MM.1S (cell line): Measurements from ENCODE around the gene S100B.

Experiments
- DNase-seq: peaks from one replicate; pipeline ENCODE4 v3.0.0-alpha.2; 2015
- H2AFZ ChIP-seq: fragments of 300-600 bp; sonication (generic); 2 replicates; pipeline ENCODE4 v1.6.0; 2016; ENCODE audit warnings: antibody characterized with exemption, low read length
- H3F3A ChIP-seq: fragments of 300-600 bp; sonication (generic); 2 replicates; pipeline ENCODE4 v1.6.1; 2016; ENCODE audit warnings: mild to moderate bottlenecking, antibody characterized with exemption, low read length, moderate library complexity, mixed read lengths; ENCODE audit not compliant: insufficient read depth
- H3K27ac ChIP-seq: fragments of 300-600 bp; sonication (generic); 2 replicates; pipeline ENCODE4 v1.5.1; 2016; ENCODE audit warnings: mild to moderate bottlenecking, low read length
- H3K27me3 ChIP-seq: fragments of 300-600 bp; sonication (generic); replicated peaks from 2 replicates; pipeline ENCODE4 v1.6.0; 2016; ENCODE audit warnings: low read length; ENCODE audit not compliant: insufficient read depth
- H3K36me3 ChIP-seq: fragments of 300-600 bp; sonication (generic); replicated peaks from 2 replicates; pipeline ENCODE4 v1.6.1; 2016; ENCODE audit warnings: mild to moderate bottlenecking, low read length, mixed read lengths; ENCODE audit not compliant: insufficient read depth
- H3K4me1 ChIP-seq: fragments of 300-600 bp; sonication (generic); 2 replicates; pipeline ENCODE4 v1.6.1; 2016; ENCODE audit warnings: low read length, mixed read lengths
- H3K4me2 ChIP-seq: fragments of 300-600 bp; sonication (generic); 2 replicates; pipeline ENCODE4 v1.6.0; 2016; ENCODE audit warnings: low read depth, low read length
- H3K4me3 ChIP-seq: fragments of 300-600 bp; sonication (generic); 2 replicates; pipeline ENCODE4 v1.5.1; 2016; ENCODE audit warnings: low read length, mixed read lengths
- H3K79me2 ChIP-seq: fragments of 300-600 bp; sonication (generic); 2 replicates; pipeline ENCODE4 v1.6.1; 2016; ENCODE audit warnings: mixed run types, low read length, mixed read lengths
- H3K9ac ChIP-seq: fragments of 300-600 bp; sonication (generic); 2 replicates; pipeline ENCODE4 v1.6.1; 2016; ENCODE audit warnings: low read length, mixed read lengths
- H3K9me2 ChIP-seq: fragments of 300-600 bp; sonication (generic); replicated peaks from 2 replicates; pipeline ENCODE4 v1.6.1; 2016; ENCODE audit warnings: mild to moderate bottlenecking, low read length, mixed read lengths; ENCODE audit not compliant: insufficient read depth
- H3K9me3 ChIP-seq: fragments of 300-600 bp; sonication (generic); replicated peaks from 2 replicates; pipeline ENCODE4 v1.6.1; 2016; ENCODE audit warnings: mild to moderate bottlenecking, low read length, mixed read lengths; ENCODE audit not compliant: insufficient read depth
- H4K20me1 ChIP-seq: fragments of 300-600 bp; sonication (generic); 2 replicates; pipeline ENCODE4 v1.6.1; 2016; ENCODE audit warnings: mild to moderate bottlenecking, low read length, moderate library complexity, mixed read lengths; ENCODE audit not compliant: insufficient read depth
- EZH2 ChIP-seq: fragments of 300-600 bp; sonication (generic); optimal IDR thresholded peaks from 2 replicates; pipeline ENCODE3; 2017; ENCODE audit warnings: low read depth, mild to moderate bottlenecking, antibody characterized with exemption, low read length, mixed read lengths
- EZH2phosphoT487 ChIP-seq: fragments of 300-600 bp; sonication (generic); IDR thresholded peaks from 2 replicates; pipeline ENCODE4 v1.6.1; 2018; ENCODE audit warnings: antibody characterized with exemption, low read length
- TF ChIP-seq, protein P1 (sequence below): fragments of 300-600 bp; sonication (generic); IDR thresholded peaks from 2 replicates; pipeline ENCODE4 v1.5.1; 2016; ENCODE audit warnings: antibody characterized with exemption, low read length, mixed read lengths

The S100B gene

DNA sequence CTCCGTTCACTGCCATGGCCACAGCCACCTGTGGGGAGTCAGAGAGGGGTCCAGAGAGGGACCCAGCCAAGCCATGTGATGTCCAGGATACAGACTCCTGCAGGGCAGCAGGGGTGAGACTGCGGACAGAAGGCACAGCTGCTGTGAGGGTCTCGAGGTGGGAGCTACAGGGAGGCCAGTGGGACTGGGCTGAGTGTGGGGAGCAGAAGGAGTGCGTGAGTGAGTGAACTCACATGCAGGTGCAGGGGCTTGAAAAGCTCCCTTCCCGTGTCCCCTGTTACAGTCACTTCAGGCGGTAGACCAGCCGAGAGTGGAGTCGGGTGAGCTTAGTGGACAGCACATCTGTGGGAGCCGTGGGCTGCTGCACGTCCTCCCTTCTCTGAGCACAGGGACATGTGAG, 42.4 kb downstream of the S100B start:
- Histone ChIP-seq H4K20me1 (no peaks in the 10 kb centered on the region), H3K9me3 (no peaks in the 10 kb centered on the region), H3K9me2 (no peaks in the 10 kb centered on the region), H3K36me3 (no peaks in the 10 kb centered on the region), H2AFZ (no peak overlapping the region), H3F3A (no peaks in the 10 kb centered on the region), H3K9ac (no peak overlapping the region), H3K27ac (no peak overlapping the region), H3K4me3 (no peak overlapping the region), H3K4me1 (no peaks in the 10 kb centered on the region), H3K27me3 (no peaks in the 10 kb centered on the region), H3K4me2 (no peak overlapping the region), H3K79me2 (no peaks in the 10 kb centered on the region)
- TF ChIP-seq EZH2 (no peak), EZH2phosphoT487 (no peak)
- TF ChIP-seq, protein P1, sequence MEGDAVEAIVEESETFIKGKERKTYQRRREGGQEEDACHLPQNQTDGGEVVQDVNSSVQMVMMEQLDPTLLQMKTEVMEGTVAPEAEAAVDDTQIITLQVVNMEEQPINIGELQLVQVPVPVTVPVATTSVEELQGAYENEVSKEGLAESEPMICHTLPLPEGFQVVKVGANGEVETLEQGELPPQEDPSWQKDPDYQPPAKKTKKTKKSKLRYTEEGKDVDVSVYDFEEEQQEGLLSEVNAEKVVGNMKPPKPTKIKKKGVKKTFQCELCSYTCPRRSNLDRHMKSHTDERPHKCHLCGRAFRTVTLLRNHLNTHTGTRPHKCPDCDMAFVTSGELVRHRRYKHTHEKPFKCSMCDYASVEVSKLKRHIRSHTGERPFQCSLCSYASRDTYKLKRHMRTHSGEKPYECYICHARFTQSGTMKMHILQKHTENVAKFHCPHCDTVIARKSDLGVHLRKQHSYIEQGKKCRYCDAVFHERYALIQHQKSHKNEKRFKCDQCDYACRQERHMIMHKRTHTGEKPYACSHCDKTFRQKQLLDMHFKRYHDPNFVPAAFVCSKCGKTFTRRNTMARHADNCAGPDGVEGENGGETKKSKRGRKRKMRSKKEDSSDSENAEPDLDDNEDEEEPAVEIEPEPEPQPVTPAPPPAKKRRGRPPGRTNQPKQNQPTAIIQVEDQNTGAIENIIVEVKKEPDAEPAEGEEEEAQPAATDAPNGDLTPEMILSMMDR, result no peak
- DNase-seq, result no peak

DNA sequence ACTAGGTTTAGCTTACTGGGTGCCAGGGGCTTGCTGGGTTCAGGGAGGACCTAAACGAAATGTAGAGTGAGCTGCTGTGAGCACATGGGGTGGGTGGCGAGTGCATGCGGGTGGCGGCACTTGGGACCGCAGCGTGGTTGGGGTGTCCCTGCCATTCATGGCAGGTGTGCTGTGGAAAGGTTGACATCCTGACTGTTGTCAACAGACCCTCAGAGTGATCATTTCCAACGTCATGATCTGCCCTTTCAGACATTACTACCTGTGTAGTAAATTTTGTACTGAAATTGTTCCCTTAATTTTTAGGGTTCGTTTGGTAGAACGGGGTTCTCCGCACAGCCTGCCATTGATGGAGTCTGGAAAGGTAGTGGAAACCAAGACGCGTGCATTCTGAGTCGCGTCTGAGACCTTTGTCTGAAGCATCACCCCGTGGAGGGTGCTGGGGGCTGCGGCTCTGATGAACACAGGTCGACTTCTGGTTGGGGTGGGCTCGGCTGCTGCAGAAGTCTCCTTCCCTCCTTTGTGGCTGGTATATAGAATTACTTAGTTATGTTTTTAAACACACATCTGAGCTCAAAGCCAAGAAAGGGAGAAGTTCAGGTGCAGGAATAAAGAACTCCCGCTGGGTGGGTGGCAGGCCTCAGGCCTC, 43.3 kb downstream of the S100B start:
- Histone ChIP-seq H3K4me2 (no peak overlapping the region), H3K4me1 (no peaks in the 10 kb centered on the region), H3K27me3 (no peaks in the 10 kb centered on the region), H3K36me3 (no peaks in the 10 kb centered on the region), H3K9ac (no peak overlapping the region), H3K79me2 (no peaks in the 10 kb centered on the region), H2AFZ (no peak overlapping the region), H4K20me1 (no peaks in the 10 kb centered on the region), H3F3A (no peaks in the 10 kb centered on the region), H3K9me2 (no peaks in the 10 kb centered on the region), H3K9me3 (no peaks in the 10 kb centered on the region), H3K4me3 (no peak overlapping the region), H3K27ac (no peak overlapping the region)
- TF ChIP-seq, protein P1, result no peak
- TF ChIP-seq EZH2 (no peak), EZH2phosphoT487 (no peak)
- DNase-seq, result no peak

GRCh38 chr21:46560568-46561444, 44.1 kb downstream of the S100B start:
- no peaks in the 10 kb centered on the region for H3K9me2 ChIP-seq
- no peak for DNase-seq
- H3K4me1 ChIP-seq, result no peaks in the 10 kb centered on the region
- no peak overlapping the region for H3K9ac ChIP-seq
- no peak for TF ChIP-seq EZH2phosphoT487
- no peak for TF ChIP-seq EZH2
- TF ChIP-seq, protein P1, result no peak
- no peak overlapping the region for H3K4me2 ChIP-seq
- no peaks in the 10 kb centered on the region for H3K27me3 ChIP-seq
- H3F3A ChIP-seq, result no peaks in the 10 kb centered on the region
- H2AFZ ChIP-seq, result no peak overlapping the region
- H3K27ac ChIP-seq, result no peak overlapping the region
- no peaks in the 10 kb centered on the region for H3K36me3 ChIP-seq
- no peaks in the 10 kb centered on the region for H3K9me3 ChIP-seq
- H3K79me2 ChIP-seq, result no peaks in the 10 kb centered on the region
- no peak overlapping the region for H3K4me3 ChIP-seq
- no peaks in the 10 kb centered on the region for H4K20me1 ChIP-seq
